GM12875 (cell line): ENCODE measurements around the gene COPZ1.
A peak's percentile ranks its signal among the peaks of the same experiment; 100 is the strongest.

ENCODE experiments used
- H3K4me3 ChIP-seq: one replicate; pipeline ENCODE4 v1.5.1; 2011; ENCODE audit warnings: low read depth, low read length, control low read depth
- CTCF ChIP-seq: IDR thresholded peaks from 2 replicates; pipeline ENCODE4 v1.5.1; 2011; ENCODE audit warnings: low read depth, mild to moderate bottlenecking, control low read depth, inconsistent platforms, low read length, moderate library complexity, borderline replicate concordance; ENCODE audit not compliant: insufficient read depth

COPZ1 gene, protein sequence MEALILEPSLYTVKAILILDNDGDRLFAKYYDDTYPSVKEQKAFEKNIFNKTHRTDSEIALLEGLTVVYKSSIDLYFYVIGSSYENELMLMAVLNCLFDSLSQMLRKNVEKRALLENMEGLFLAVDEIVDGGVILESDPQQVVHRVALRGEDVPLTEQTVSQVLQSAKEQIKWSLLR

GRCh38 chr12:54324617-54325441 is at the start of gene COPZ1:
Gene COPZ1, plus strand, starts transcription at chr12:54325131. Its CDS starts 33 bp downstream, at chr12:54325164.
- TF ChIP-seq CTCF = peak; percentile 73
- peak within 1 kb of the TSS; percentile 79 for H3K4me3 ChIP-seq

- H3K4me3 ChIP-seq = no peak overlapping the region
- no peak for TF ChIP-seq CTCF
These were observed 48.6 kb upstream of the COPZ1 start for GRCh38 chr12:54276368-54276767.

DNA sequence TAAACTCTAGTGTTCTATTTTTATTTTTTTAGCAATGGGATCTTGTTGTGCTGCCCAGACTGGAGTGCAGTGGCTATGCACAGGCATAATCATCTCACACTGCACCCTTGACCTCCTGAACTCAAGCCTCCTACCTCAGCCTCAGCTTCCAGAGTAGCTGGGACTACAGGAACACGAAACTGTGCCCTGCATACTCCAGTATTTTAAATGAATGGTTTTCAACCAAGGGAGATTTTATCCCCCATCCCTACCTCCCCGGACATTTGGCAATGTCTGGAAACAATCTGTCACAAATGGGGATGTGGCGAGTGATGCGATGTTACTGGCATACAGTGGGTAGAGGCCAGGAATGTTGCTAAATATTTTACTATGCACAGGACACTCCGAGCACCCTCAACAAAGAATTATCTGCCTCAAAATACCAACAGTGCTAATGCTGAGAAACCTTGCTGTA is 47.1 kb upstream of the COPZ1 start:
- no peak for TF ChIP-seq CTCF
- H3K4me3 ChIP-seq = peak overlapping the region; percentile 70

GRCh38 chr12:54279227-54279631 is 45.7 kb upstream of the COPZ1 start:
- H3K4me3 ChIP-seq = peak overlapping the region; percentile 70
- TF ChIP-seq CTCF = no peak

- TF ChIP-seq CTCF = no peak
- peak within 1 kb of the TSS; percentile 83 for H3K4me3 ChIP-seq
These were observed 45.1 kb upstream of the COPZ1 start, which contains the start of gene CBX5 for GRCh38 chr12:54279632-54280467. Gene CBX5, minus strand, starts transcription at chr12:54280122. Its CDS starts 22,472 bp downstream, at chr12:54257650.

- H3K4me3 ChIP-seq = peak within 1 kb of the TSS; percentile 83
- no peak for TF ChIP-seq CTCF
These were observed 44.3 kb upstream of the COPZ1 start, which contains the start of gene HNRNPA1 for GRCh38 chr12:54280468-54281260. Gene HNRNPA1, plus strand, starts transcription at chr12:54280726. Its CDS starts 82 bp downstream, at chr12:54280808.

DNA sequence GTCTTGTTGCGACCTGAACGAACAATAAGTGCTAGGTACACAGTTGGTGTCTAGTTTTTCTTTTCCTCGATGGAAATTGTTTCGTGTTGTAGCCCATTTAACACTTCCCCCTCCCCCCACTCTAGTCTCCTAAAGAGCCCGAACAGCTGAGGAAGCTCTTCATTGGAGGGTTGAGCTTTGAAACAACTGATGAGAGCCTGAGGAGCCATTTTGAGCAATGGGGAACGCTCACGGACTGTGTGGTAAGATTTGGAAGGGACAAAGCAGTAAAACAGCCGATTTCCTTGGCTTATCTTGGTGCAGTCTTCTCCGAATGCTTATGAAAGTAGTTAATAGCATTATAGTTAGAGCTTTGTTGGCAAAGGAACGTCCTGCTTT is 43.7 kb upstream of the COPZ1 start:
- H3K4me3 ChIP-seq = peak overlapping the region; percentile 83

- peak overlapping the region; percentile 83 for H3K4me3 ChIP-seq
These were observed 43.2 kb upstream of the COPZ1 start for GRCh38 chr12:54281694-54282093.
